COLO668 (cell line): ENCODE data around the gene PLD1.
A peak's percentile ranks its signal among the peaks of the same experiment; 100 is the strongest.
"Not testable (repeated sequence)": the region's sequence is repeated elsewhere in the genome, so short reads cannot be mapped to it uniquely, and the experiment has no call there.

ENCODE experiments used
- DNase-seq: peaks from one replicate; lab custom pipeline; 2025; ENCODE audit not compliant: unreplicated experiment; lab: John Stamatoyannopoulos, UW

The PLD1 gene

DNA sequence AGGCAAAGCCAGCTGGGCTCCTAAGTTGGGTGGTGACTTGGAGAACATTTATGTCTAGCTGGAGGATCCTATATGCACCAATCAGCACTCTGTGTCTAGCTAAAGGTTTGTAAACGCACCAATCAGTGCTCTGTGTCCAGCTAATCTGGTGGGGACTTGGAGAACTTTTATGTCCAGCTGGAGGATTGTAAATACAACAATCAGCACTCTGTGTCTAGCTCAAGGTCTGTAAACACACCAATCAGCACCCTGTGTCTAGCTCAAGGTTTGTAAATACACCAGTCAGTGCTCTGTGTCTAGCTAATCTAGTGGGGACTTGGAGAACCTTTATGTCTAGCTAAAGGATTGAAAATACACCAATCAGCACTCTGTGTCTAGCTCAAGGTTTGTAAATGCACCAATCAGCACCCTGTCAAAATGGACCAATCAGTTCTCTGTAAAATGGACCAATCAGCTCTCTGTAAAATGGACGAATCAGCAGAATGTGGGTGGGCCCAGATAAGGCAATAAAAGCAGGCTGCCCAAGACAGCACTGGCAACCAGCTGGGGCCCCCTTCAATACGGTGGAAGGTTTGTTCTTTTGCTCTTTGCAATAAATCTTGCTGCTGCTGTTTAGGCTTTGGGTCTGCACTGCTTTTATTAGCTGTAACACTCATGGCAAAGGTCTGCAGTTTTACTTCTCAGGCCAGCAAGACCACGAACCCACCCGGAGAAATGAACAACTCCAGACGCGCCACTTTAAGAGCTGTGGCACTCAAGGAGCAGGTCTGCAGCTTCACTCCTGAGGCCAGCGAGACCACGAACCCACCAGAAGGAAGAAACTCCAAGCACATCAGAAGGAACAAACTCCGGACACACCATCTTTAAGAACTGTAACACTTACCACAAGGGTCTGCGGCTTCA, 63.7 kb downstream of the PLD1 start:
- not testable (repeated sequence) for DNase-seq

DNA sequence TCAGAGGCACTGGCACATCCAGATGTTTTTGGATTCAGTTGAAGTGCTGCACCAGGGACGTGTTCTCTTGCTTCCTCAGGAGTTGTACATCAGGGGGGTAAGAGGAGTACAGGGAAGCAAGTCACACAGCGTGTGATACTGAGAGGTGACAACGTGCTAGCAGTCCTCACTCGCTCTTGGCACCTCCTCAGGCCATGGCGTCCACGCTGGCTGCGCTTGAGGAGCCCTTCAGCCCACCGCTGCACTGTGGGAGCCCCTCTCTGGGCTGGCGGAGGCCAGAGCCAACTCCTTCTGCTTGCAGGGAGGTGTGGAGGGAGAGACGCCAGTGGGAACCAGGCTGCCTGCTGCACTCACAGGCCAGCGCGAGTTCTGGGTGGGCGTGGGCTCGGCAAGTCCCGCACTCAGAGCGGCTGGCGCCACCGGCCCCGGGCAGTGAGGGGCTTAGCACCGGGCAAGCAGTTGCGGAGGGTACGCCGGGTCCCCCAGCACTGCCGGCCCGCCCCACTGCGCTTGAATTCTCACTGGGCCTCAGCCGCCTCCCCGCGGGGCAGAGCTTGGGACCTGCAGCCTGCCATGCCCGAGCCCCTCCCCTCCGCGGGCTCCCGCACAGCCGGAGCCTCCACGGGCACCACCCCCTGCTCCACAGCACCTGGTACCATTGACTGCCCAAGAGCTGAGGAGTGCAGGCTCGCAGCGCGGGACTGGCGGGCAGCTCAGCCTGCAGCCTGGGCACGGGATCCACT, 64.5 kb downstream of the PLD1 start:
- DNase-seq, result no peak

DNA sequence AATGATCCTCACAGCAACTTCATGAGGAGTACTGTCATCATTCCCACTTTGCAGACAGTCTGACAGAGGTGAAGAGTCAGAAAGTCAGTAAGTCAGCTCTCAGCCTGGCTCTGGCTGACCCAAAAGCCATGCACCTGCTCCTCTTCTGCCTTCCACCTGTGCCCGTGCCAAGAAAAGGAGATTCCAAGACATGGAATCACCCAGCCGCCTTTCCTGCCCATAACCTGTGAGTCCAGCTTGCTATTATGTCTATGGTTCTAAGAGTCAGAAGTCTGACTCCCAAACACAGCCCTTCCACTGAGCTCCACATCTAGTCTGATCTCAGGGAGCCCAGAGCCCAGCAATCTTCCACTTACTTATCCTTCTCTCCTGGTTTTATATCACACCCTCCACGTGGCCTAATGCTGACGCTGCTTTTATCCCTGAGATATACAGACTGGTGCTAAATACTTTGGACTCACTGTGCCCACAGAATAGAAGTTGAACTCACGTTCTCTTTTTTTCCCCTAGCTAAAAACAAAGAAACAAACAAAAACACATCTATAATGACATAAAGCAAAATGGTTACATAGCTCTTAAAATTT, 66.0 kb downstream of the PLD1 start:
- no peak for DNase-seq

DNA sequence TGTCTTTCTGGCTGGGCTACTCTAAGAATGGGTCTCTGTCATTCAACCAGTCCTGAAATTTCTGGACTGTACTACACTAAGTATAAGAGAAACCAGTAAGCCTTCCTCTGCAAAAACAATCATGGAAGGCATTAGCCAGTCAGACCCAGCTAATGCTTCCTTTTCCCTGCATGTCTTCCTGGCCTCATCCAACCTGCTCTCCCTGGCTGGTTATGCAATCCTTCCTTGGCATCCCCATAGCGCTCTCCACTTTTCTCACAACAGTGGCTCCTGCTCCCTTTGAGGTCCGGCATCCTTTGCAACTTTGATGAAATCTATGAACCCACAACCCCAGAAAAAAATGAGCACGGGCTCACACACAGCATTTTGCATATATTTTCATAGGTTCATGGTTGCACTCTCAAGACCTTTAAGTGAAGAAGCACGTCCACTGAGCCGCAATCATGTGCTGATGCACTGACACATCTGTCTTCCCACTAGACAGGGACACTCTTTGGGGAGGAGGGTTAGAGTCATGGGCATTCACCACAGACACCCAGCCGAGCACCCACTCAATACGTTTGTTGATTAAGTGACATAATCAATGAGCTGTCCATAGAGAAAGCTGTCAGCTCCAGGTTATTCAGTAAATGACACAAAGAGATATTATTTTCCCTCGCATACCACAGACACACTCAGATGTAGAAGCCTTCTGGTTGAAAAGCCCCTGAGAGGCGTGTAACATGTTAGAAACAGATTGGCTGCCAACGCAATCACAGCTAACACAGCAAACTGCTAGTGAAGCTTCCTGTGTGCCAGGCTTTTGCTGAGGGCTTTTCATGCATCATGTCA, 66.7 kb downstream of the PLD1 start:
- DNase-seq, result peak; percentile 5

DNA sequence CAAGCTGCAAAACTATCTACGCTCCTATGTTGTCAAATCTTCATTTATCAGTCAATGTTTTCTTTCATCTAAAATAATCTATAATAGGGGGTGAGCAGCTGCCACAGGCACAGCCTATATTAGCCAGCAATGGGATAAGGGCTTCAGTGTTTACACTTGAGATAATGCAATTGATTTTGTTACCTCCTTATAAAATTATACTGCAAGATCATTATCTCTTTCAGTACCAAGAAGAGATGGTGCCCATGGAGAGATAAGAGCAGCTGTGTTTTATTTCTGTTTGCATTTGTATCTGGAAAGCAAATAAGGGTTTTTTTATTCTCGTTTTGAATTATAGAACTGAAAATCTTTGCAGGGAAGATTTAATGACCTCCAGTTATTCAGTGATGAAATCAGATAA, 68.9 kb downstream of the PLD1 start:
- DNase-seq, result no peak

DNA sequence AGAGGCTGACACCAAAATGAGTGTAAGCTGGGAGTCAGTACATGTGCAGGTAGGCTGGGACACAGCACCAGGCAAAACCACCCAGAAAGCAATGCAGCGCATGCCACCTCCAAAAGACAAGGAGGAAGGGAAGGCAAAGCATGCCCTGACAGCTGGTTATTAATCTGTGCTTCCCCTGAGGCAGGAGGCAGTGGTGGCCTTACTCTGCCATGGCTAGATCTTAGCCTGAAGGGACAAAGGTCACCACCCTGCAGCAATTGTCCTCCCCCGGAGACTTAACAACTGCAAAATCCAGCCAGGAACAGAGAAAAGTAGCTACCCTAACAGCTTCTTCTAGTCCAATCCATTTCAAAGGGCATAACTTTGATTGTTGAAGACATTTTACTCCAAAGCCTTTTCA, 73.7 kb downstream of the PLD1 start:
- no peak for DNase-seq

DNA sequence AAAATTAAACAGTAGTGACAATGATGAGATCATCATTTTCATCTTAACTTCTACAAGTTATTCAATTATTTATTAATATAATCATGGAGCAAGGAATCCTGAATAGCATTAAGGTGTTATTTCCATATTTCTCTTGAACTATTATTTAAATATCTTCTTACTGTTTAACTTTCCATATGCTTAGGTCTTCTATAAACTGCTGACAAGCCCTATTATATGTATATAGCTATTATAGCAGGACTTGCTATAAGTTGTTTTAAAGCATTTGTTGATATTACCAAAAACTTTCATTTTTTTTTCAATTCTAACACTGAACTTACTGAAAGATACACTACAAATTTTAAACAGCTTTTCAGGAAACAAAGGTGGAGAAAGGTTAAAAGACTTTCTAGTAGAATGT, 76.7 kb downstream of the PLD1 start:
- no peak for DNase-seq

DNA sequence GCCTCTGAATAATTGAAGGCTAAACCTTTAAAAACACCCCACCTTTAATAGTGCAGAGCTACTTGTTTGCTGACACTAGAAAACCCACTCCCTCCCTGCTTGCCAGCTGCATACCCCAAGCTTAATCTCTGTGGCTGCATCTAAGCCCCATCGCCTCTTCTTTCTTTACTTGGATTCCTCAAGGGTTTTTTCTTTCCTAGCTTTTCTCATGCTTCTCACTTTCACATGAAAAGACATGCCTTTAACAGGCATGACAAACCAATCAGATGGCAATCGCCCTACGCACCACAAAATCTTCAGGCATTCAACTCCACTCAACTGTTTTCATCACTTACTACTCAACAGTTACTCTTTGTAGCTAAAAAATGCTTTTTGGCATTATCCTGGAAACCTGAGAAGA, 77.5 kb downstream of the PLD1 start:
- DNase-seq, result no peak

DNA sequence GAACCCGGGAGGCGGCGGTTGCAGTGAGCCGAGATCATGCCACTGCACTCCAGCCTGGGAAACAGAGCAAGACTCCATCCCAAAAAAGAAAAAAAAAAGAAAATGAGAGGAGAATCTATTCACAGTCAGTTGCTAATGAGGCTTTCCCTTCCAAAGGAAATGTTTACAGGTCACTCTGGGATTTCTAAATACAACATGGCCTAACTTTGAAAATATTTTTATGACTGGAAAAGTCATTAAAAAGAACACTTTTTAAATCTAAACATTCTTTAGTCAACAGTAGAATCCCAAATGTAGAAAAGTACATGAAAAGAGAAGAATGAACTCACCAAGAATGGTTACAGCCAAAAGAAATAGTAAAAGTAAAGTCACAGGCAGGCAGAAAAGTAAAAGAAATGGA, 78.6 kb downstream of the PLD1 start:
- DNase-seq, result no peak

DNA sequence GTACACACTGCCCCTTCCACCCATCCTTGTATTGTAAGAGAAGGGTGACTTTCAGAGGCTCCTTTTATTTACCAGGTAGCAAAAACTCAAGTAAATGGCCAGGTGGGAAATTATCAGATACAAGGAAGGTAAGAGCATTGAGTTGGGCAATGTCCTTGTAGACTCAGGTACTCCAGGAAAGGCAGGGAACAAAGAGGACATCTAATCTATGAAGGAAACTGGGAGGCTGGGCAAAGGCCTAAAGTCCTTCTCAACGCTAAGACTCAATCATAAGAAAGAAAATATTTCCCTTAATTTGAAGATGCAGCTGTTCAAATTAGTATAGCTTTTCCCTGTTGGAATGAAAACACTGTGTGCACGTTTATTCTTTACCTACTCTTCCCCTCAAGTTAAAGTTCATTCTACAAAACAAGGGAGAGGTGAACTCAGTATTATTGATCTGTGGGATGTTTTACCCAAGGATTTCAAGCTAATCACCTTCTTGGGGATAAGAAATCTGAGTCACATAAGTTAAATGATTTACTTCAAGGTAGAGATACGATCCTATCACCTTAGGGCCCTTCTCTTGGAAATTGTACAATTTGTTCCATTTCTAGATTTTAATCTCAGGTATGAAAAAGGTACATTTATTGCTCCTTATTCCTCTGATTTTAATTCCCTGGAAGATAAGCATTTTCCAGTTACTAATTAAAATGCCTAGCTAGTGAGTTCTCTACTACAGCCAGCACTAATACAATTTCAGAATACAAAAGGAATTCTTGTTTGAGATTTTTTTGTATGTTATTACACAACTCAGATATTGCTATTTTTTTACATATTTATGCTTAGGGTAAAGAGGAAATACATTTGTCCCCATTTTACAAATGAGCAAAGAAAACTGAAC, 80.6 kb downstream of the PLD1 start:
- no peak for DNase-seq

DNA sequence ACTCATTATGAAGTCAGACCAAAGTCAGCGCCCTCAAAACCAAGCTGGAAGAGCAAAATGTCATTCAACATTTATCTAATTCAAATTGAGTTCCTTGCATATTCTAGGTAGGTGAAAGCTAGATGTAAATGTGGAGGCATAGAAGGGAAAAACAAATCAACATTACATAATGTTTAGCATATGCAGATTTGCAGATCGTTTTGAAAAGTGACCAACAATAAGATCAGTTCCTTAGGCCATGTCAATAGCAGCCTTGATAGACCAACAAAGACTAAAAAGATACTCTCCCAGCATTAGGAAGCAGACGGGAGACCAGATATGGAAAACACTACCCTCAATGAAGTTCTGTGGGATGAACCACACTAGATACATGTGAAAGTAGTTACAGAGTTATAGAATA, 83.0 kb downstream of the PLD1 start:
- DNase-seq, result no peak

DNA sequence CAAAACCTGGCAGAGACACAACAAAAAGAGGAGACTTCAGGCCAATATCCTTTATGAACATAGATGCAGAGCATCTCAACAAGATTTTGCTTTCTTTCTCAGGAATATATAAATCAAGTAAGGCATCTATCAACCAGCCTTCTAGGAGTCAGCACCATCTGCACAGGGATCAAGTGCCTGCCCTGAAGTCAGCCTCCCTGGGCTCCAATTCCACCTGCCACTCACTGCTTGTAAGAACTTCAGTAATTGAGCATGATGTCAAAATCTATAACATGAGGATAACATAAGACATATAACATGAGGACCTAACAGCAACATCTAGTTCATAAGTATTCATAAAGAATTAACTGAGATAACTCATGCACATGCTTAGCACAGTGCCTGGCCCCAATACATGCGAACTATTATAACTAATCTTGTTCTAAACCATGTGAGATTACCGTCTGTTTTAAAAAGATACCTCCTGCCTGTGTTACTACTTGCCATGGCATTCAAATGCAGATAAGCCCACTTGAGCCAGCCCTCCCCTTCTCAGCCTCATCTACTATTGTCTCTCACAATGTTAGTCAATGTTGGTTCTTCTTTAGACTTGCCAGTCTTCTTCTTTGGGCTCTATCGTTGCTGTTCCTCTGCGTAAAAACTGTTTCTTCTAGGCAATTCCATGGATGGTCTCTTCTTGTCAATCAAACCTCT, 91.6 kb downstream of the PLD1 start:
- DNase-seq, result no peak

DNA sequence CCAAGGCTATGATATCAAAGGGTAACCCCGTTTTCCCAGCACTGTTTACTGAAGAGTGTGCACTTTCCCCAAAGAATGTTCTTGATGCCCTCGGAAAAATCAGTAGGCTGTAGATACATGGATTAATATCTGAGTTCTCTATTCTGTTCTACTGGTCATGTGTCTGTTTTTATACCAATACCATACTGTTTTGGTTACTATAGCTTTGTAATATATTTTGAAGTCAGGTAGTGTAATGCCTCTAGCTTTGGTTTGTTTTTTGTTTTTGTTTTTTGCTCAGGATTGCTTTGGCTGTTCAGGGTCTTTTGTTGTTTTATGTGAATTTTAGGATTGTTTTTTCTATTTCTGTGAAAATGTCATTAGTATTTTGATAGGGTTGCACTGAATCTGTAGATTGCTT, 95.1 kb downstream of the PLD1 start:
- no peak for DNase-seq

DNA sequence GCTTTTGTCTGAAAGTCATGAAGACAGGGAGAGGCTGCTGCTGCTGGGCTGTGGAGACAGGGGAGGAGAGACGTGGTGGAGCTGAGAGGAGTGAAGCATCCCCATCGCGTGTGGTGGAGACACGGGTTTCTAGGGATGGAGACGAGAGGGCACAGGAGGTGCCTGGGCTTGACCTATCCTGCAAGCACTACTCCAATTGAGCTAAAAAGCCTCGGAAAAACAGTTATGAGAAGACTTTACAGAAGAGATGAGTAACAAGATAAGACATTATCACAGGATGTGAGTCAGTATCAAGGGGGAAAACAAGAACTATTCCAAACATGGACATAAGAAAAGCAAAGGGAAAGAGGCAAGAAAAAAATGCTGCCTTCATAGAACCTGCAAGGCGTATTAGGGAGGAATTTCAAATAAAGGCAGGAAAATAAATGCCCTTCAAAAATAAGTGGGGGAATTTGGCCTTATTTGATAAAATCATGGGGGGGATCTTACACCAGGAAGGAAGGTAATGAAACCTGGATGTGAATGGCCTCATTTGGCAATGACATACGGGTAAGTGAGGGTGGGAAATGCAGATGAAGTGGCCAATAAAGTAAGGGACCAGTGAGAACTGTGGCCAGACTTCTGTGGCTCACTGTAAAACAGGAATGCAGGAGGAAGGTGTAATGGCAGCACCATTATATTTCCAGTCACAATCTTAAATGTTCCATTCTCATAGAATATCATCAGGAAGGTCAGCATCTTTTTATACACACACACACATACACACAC, 97.9 kb downstream of the PLD1 start:
- no peak for DNase-seq

DNA sequence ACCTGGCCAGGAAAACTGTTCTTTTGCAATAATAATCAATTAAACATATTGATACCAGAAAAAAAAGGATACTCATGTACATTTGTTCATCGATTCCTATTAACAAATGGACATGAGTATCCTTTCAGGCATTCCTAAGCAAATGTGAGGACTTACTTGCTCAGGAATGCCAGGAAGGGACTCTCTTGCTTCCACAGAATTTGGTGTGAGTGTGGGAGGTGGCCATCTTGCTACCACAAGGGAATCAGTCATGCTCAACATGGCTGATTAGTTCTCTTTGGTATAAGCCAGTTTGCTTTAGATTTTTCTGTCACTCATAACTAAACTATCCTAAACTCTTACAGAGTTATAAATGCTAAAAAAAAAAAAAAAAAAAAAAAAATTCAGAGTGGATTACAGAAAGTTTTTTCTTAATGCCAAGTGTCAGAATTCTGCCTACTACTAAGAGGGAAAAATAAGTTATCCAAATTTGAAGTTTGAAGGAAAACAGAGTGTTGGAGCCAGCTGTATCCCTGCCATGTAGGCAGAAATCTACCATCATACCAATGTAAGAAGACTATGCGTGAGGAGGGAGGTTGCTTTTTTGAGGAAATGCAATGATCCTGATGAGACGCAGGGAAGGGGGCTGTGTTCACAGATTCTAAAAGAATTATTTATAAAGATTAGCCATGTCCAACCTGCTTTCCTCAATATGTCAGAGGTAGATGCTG, 98.7 kb downstream of the PLD1 start:
- no peak for DNase-seq

DNA sequence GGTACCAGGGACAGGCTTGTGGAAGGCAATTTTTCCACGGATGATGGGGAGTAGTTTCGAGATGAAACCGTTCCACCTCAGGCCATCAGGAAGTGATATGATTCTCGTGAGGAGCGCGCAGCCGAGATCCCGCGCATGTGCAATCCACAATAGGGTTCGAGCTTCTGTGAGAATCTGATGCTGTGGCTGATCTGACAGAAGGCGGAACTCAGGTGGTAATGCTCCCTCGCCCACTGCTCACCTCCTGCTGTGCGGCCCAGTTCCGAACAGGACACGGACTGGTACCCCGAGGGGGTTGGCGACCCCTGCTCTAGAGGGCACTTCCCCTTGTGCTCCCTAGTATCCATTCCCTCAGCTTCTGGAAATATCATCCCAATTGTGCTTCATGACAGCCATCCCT, 99.9 kb downstream of the PLD1 start:
- DNase-seq, result no peak

DNA sequence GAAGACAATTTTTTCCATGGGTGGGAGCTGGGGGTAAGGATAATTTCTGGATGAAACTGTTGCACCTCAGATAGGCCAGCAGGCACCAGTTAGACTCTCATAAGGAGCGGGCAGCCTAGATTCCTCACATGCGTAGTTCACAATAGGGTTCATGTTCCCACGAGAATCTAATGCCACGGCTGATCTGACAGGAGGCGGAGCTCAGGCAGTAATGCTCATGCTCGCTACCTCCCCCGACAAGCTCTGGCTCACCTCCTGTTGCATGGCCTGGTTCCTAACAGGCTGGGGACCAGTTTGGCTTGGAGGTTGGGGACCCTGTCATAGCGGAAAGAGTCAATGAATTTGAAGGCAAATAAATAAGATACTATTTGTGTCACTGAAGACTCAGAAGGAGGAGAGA, 105.5 kb downstream of the PLD1 start:
- no peak for DNase-seq

DNA sequence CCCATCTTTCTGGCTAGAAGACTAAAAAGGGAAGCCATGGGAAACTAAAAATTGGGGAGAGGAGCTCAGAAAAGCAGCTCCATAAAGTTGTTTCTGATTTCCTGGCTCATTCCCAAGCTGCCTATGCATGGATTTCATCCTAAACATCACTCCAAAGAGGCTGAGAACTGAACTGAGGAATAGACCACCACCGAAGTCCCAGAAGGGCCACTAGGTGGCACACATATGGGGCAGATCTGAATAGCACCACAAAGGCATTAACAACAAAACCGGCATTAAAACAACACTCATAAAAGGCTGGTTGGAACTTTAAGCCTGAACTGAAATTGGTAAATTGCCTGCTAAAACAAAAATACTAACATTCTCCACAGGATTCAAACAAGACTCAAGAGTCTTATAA, 106.3 kb downstream of the PLD1 start:
- DNase-seq, result peak; percentile 1
